K562 (cell line): Measurements from ENCODE around the gene KCNC3. TPM values are rescaled to one million over a fixed set of nuclear protein-coding genes. Genes with fewer than 3 reads are reported as not detected.

ENCODE experiments used
- ATAC-seq: fragments of 200-7000 bp; cut with Tn5 transposase; 3 replicates; pipeline ENCODE4 v1.9.1; 2020; ENCODE audit warnings: moderate library complexity
- BruUV-seq: library from RNA; stranded (reverse); fragments of 400-500 nt; replicated peaks from 2 replicates; lab custom pipeline; 2021; lab: Mats Ljungman, UMichigan
- CTCF ChIA-PET: fragments of 300-600 bp; formaldehyde crosslinking; extraction: SDS; loops from one replicate; lab custom pipeline; 2021; ENCODE audit warnings: low intra/inter-chr PET ratio; lab: Yijun Ruan, JAX
- POLR2A ChIA-PET: fragments of 300-600, 350-650 bp; sonication (Branson Sonifier 250); formaldehyde crosslinking; extraction: SDS; loops from one replicate; lab custom pipeline; 2021; ENCODE audit warnings: antibody characterized with exemption, inconsistent platforms; lab: Yijun Ruan, JAX
- DNase-seq, 4 experiments: peaks; one replicate each; pipeline versions ENCODE4 v3.0.0 to v3.0.0-alpha.2; 2011 to 2018; ENCODE audit warnings: low spot score in 3 of 4, mixed read lengths in 3 of 4; ENCODE audit errors: extremely low read depth in 1 of 4
- FAIRE-seq: peaks from 2 replicates; lab custom pipeline; 2011; peaks lifted over from hg19 to GRCh38; lab: Jason Lieb, UNC
- H2AFZ ChIP-seq: 2 replicates; pipeline ENCODE4 v1.6.0; 2011; ENCODE audit warnings: low read depth, low read length, control low read depth, inconsistent platforms
- H3K27ac ChIP-seq: fragments of 200-600 bp; 3 replicates; pipeline ENCODE4 v1.8.0; 2011; ENCODE audit warnings: low read depth, mild to moderate bottlenecking, control low read depth, inconsistent platforms, low read length, moderate library complexity, mixed read lengths; ENCODE audit errors: extremely low read depth
- H3K27me3 ChIP-seq, 2 experiments: fragments of 300-600 bp in 1 of 2; 2 replicates in 1 of 2; 3 replicates in 1 of 2; pipeline versions ENCODE4 v1.6.0 to v1.8.0; 2011; ENCODE audit warnings: inconsistent platforms in 2 of 2, low read length in 2 of 2, mild to moderate bottlenecking in 1 of 2, mixed read lengths in 1 of 2, moderate library complexity in 1 of 2; ENCODE audit not compliant: control insufficient read depth in 2 of 2, insufficient read depth in 2 of 2
- H3K36me3 ChIP-seq: fragments of 300-600 bp; 3 replicates; pipeline ENCODE4 v1.8.0; 2011; ENCODE audit warnings: mild to moderate bottlenecking, low read length, inconsistent platforms; ENCODE audit not compliant: control insufficient read depth, insufficient read depth
- H3K4me1 ChIP-seq, 2 experiments: fragments of 200-600 bp in 1 of 2; replicated peaks in 1 of 2; 2 replicates in 1 of 2; 3 replicates in 1 of 2; pipeline versions ENCODE4 v1.5.1 to v1.8.0; 2011; ENCODE audit warnings: inconsistent platforms in 2 of 2, low read length in 2 of 2, mild to moderate bottlenecking in 1 of 2, mixed read lengths in 1 of 2, moderate library complexity in 1 of 2; ENCODE audit not compliant: control insufficient read depth in 2 of 2, insufficient read depth in 2 of 2
- H3K4me2 ChIP-seq: 2 replicates; pipeline ENCODE4 v1.6.1; 2011; ENCODE audit warnings: low read length, control low read depth, inconsistent platforms, mixed read lengths; ENCODE audit not compliant: insufficient read depth
- H3K4me3 ChIP-seq: fragments of 200-600 bp; sonication (generic), shearing (Covaris generic); 2 replicates; pipeline ENCODE4 v1.5.1; 2016; ENCODE audit warnings: control low read depth, inconsistent platforms
- H3K79me2 ChIP-seq: fragments of 200-600 bp; 3 replicates; pipeline ENCODE4 v1.8.0; 2011; ENCODE audit warnings: low read length, inconsistent platforms; ENCODE audit not compliant: control insufficient read depth, insufficient read depth
- H3K9ac ChIP-seq, 2 experiments: 2 replicates each; pipeline versions ENCODE4 v1.6.0 to v1.6.1; 2011; ENCODE audit warnings: low read depth in 2 of 2, low read length in 2 of 2, control low read depth in 1 of 2, inconsistent platforms in 1 of 2, mild to moderate bottlenecking in 1 of 2, mixed read lengths in 1 of 2; ENCODE audit not compliant: insufficient read depth in 1 of 2
- H3K9me1 ChIP-seq: one replicate; pipeline ENCODE4 v1.6.0; 2011; ENCODE audit warnings: inconsistent platforms, mild to moderate bottlenecking, low read length, moderate library complexity; ENCODE audit not compliant: control insufficient read depth, insufficient read depth
- H3K9me3 ChIP-seq: replicated peaks from 2 replicates; pipeline ENCODE4 v1.5.1; 2011; ENCODE audit warnings: low read depth, low read length, inconsistent platforms; ENCODE audit not compliant: control insufficient read depth, insufficient read depth
- H4K20me1 ChIP-seq: replicated peaks from 2 replicates; pipeline ENCODE4 v1.6.1; 2011; ENCODE audit warnings: low read length, inconsistent platforms, mixed read lengths; ENCODE audit not compliant: control insufficient read depth, insufficient read depth
- EHMT2 ChIP-seq: fragments of 450-650 bp; IDR thresholded peaks from 2 replicates; pipeline ENCODE4 v1.6.1; 2018; ENCODE audit warnings: antibody characterized with exemption
- EP300 ChIP-seq: IDR thresholded peaks from 2 replicates; pipeline ENCODE4 v1.6.1; 2012; ENCODE audit warnings: low read length, improper control_type of control experiment
- OTX1 ChIP-seq: fragments of 450-650 bp; formaldehyde crosslinking; IDR thresholded peaks from 2 replicates; pipeline ENCODE4 v1.4.0; 2022; ENCODE audit warnings: mild to moderate bottlenecking
- PHB2 ChIP-seq: fragments of 450-650 bp; IDR thresholded peaks from 2 replicates; pipeline ENCODE4 v1.6.1; 2017; ENCODE audit warnings: low read depth
- POLR2AphosphoS2 ChIP-seq: IDR thresholded peaks from 2 replicates; pipeline ENCODE4 v1.6.1; 2012; ENCODE audit warnings: low read length, improper control_type of control experiment
- RBFOX2 ChIP-seq: fragments of 200-400 bp; formaldehyde crosslinking; IDR thresholded peaks from 2 replicates; pipeline ENCODE4 v1.6.1; 2017; ENCODE audit warnings: low read depth, mild to moderate bottlenecking, low read length, moderate library complexity
- SAFB2 ChIP-seq: fragments of 200-400 bp; formaldehyde crosslinking; IDR thresholded peaks from 2 replicates; pipeline ENCODE4 v1.6.1; 2018; ENCODE audit warnings: borderline replicate concordance, low read length, low read depth, moderate library complexity; ENCODE audit not compliant: severe bottlenecking
- SMARCA4 ChIP-seq: fragments of 450-650 bp; IDR thresholded peaks from 2 replicates; pipeline ENCODE4 v1.6.1; 2016
- TOE1 ChIP-seq, 2 experiments: fragments of 450-650 bp in 1 of 2; sonication (generic) in 1 of 2; formaldehyde crosslinking in 1 of 2; IDR thresholded peaks; 2 replicates each; pipeline versions ENCODE4 v1.7.1 to v1.8.0; 2016 to 2022; ENCODE audit warnings: borderline replicate concordance in 2 of 2, mild to moderate bottlenecking in 2 of 2, antibody characterized with exemption in 1 of 2, inconsistent platforms in 1 of 2, low read depth in 1 of 2, missing genetic modification reagents in 1 of 2, moderate library complexity in 1 of 2
- ZBTB9 ChIP-seq: fragments of 450-650 bp; formaldehyde crosslinking; IDR thresholded peaks from 2 replicates; pipeline ENCODE4 v1.4.0; 2020; ENCODE audit warnings: mild to moderate bottlenecking, moderate library complexity
- ZNF134 ChIP-seq: fragments of 250-450 bp; sonication (Bioruptor Pico); conservative IDR thresholded peaks from 2 replicates; pipeline ENCODE4 v1.4.0; 2020
- WGBS: fragments of 100-300 bp; shearing (Covaris generic); methylation state at CpG from one replicate; pipeline ENCODE4 v1.1.6; 2016; ENCODE audit warnings: low coverage, mixed read lengths; ENCODE audit not compliant: insufficient coverage; ENCODE audit errors: missing lambda C conversion rate; 5-methylcytosine and 5-hydroxymethylcytosine counted together
- in situ Hi-C: fragments of 300-500 bp; cut with MboI; formaldehyde crosslinking; loops from 4 replicates; pipeline ENCODE4 v1.15.0; 2018; ENCODE audit warnings: inconsistent platforms, mixed read lengths
- intact Hi-C: fragments of 100-400 bp; cut with micrococcal nuclease; formaldehyde crosslinking; loops from 2 replicates; pipeline ENCODE4 v1.14.2; 2022
- polyA plus RNA-seq, 8 experiments: library from polyadenylated mRNA; depleted of rRNA in 4 of 8; stranded (reverse) in 5 of 8; unstranded in 3 of 8; fragments of >200 nt; fragmentation: Nextera tagmentation in 2 of 8; fragmentation: Illumina TruSeq in 1 of 8; extraction: Ambion mirVana in 2 of 8; extraction: Trizol in 1 of 8; gene quantifications; 2 replicates each; pipeline versions ENCODE4 v1.2.1 to v1.2.3, GENCODE V29; 2011 to 2014; ENCODE audit warnings: inconsistent platforms in 1 of 8, missing spikeins in 1 of 8
- total RNA-seq, 7 experiments: library from RNA; depleted of rRNA in 6 of 7; stranded (reverse); fragments of >200 nt in 6 of 7; fragmentation: Illumina TruSeq in 2 of 7; extraction: Trizol in 2 of 7; gene quantifications; 2 replicates each; pipeline versions ENCODE4 v1.2.1 to v1.2.3, GENCODE V29; 2011 to 2021; ENCODE audit warnings: low replicate concordance in 1 of 7
- TF ChIP-seq, protein P1 (sequence below), 3 experiments: IDR thresholded peaks in 2 of 3; conservative IDR thresholded peaks in 1 of 3; 2 replicates each; pipeline ENCODE4 v1.5.1; 2011 to 2012; ENCODE audit warnings: low read length in 3 of 3, mild to moderate bottlenecking in 3 of 3, control low read depth in 2 of 3, improper control_type of control experiment in 1 of 3, inconsistent platforms in 1 of 3, low read depth in 1 of 3, mixed read lengths in 1 of 3, moderate library complexity in 1 of 3; ENCODE audit not compliant: insufficient read depth in 2 of 3
- TF ChIP-seq, protein P2 (sequence below): sonication (generic); formaldehyde crosslinking; IDR thresholded peaks from 2 replicates; pipeline ENCODE4 v1.8.0; 2022; ENCODE audit warnings: mild to moderate bottlenecking, low read depth, missing genetic modification reagents

The KCNC3 gene
- total and polyA plus RNA-seq, 9 of the 15 experiments (the other 6 are each of a cell fraction or from before 2014, with no cell fraction given), result 0.03 to 26.2 (median 2.0) TPM

DNA sequence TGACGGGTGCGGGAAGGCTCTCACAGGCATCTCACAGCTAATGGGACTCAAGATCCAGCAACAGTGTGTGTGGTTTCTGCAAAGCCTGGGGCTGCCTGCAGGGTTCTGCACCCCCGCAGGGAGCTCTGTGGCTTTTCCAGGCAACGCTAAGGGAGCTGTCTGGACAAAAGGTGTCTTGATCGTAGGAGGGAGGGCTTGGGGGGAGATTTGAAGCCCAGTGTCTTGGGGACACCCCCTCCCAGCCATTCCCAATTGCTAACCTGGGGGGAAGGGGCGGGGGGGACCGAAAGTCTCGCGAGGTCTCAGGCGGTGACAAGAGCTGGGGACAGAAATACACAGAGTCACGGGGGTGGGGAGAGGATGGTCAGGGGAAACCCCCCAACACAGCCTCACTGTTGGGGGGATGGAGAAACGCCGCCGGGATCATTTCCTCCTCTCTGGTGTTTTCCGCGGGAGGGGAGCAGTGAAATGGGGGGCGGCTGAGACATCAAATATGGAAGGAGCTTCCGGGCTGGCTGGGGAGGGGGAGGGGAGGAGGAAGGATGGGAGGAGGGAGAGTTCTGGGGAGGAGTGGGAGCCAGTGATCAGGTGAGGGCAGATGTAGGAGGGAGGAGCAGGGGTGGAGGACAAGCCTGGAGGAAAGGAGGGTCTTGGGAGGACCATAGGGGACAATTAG, 13.3 kb downstream of the KCNC3 start:
- 0% methylated on average over 9 of the region's 18 CpGs for WGBS
- in situ Hi-C loops, result no loop called here
- 0 out of 2 replicates have a peak, but pooled peaks have one; percentile 22 for TF ChIP-seq RBFOX2
- no peak for TF ChIP-seq ZBTB9 (CRISPR knock-in tag)
- peak; percentile 50; the same call in 1 of the 2 replicates for TF ChIP-seq ZNF134 (CRISPR knock-in tag)
- TF ChIP-seq EP300, result no peak
- TF ChIP-seq OTX1 (CRISPR knock-in tag), result 0 out of 2 replicates have a peak, but pooled peaks have one; percentile 42
- peak; percentile 57; the same call in 1 of the 2 replicates for TF ChIP-seq TOE1 (IDR thresholded peaks at IDR 0.05; ENCODE audit: borderline replicate concordance)
- TF ChIP-seq TOE1 (CRISPR knock-in tag; IDR thresholded peaks at IDR 0.05; ENCODE audit: borderline replicate concordance, low read depth), result no peak
- TF ChIP-seq POLR2AphosphoS2, result 0 out of 2 replicates have a peak, but pooled peaks have one; percentile 51
- peak; percentile 58; the same call in 1 of the 2 replicates for TF ChIP-seq EHMT2
- TF ChIP-seq, protein P1, sequence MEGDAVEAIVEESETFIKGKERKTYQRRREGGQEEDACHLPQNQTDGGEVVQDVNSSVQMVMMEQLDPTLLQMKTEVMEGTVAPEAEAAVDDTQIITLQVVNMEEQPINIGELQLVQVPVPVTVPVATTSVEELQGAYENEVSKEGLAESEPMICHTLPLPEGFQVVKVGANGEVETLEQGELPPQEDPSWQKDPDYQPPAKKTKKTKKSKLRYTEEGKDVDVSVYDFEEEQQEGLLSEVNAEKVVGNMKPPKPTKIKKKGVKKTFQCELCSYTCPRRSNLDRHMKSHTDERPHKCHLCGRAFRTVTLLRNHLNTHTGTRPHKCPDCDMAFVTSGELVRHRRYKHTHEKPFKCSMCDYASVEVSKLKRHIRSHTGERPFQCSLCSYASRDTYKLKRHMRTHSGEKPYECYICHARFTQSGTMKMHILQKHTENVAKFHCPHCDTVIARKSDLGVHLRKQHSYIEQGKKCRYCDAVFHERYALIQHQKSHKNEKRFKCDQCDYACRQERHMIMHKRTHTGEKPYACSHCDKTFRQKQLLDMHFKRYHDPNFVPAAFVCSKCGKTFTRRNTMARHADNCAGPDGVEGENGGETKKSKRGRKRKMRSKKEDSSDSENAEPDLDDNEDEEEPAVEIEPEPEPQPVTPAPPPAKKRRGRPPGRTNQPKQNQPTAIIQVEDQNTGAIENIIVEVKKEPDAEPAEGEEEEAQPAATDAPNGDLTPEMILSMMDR (IDR thresholded peaks at IDR 0.05 in 2 of 3, conservative IDR thresholded peaks at IDR 0.05 in 1 of 3; ENCODE audit: insufficient read depth in 2 of 3, low read depth in 1 of 3, low read length in 3 of 3), result peak in 2 of 3 experiments; percentile 21 to 34; a peak in 1 of 6 replicates
- peak; percentile 7; the same call in 1 of the 2 replicates for TF ChIP-seq PHB2
- peak; percentile 42; the same call in 1 of the 2 replicates for TF ChIP-seq SMARCA4
- TF ChIP-seq, protein P2, sequence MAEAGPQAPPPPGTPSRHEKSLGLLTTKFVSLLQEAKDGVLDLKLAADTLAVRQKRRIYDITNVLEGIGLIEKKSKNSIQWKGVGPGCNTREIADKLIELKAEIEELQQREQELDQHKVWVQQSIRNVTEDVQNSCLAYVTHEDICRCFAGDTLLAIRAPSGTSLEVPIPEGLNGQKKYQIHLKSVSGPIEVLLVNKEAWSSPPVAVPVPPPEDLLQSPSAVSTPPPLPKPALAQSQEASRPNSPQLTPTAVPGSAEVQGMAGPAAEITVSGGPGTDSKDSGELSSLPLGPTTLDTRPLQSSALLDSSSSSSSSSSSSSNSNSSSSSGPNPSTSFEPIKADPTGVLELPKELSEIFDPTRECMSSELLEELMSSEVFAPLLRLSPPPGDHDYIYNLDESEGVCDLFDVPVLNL (CRISPR knock-in tag), result no peak
- TF ChIP-seq SAFB2, result no peak

More for the DNA sequence above, 13.3 kb downstream of the KCNC3 start:
- Histone ChIP-seq H3K9ac (peak overlapping the region; percentile 56 to 89), H3K9me1 (no peaks in the 10 kb centered on the region), H3K27me3 (peaks cover 0 to 3% of the 10 kb centered on the region in 2 experiments; a peak in 1 of 5 replicates), H3K4me1 (peaks cover 0 to 40% of the 10 kb centered on the region in 2 experiments), H2AFZ (peak overlapping the region; percentile 67), H3K4me2 (peak overlapping the region; percentile 66), H3K4me3 (peak overlapping the region; percentile 50), H3K9me3 (no peaks in the 10 kb centered on the region), H4K20me1 (no peaks in the 10 kb centered on the region; the same call in 1 of the 2 replicates), H3K36me3 (peaks cover 10% of the 10 kb centered on the region; the same call in 1 of the 3 replicates), H3K79me2 (no peaks in the 10 kb centered on the region), H3K27ac (peak overlapping the region; percentile 66)
- DNase-seq (peak; percentile 61 to 72 (median 62)), ATAC-seq (peak; percentile 80), FAIRE-seq (peak; percentile 83)
- CTCF ChIA-PET, result no interaction called here
- intact Hi-C loops, result no loop called here
- POLR2A ChIA-PET, result interaction anchor here (0.6 to 1.6 kb wide), 3 partner anchors 10 to 53 kb away, joined by 3 to 9 read pairs (median 3); no protein-coding TSS in a partner anchor
- no TSS peak for BruUV-seq
